ENCODE data around the gene SERPINB8.
"Not testable (repeated sequence)": the region's sequence is repeated elsewhere in the genome, so short reads cannot be mapped to it uniquely, and the experiment has no call there.

The SERPINB8 gene

GRCh38 chr18:63969942-63970808 lies at the start of gene SERPINB8:
Gene SERPINB8, plus strand, starts transcription at chr18:63970081. Its CDS starts 8,228 bp downstream, at chr18:63978309.
- peak; percentile 92 to 97 for DNase-seq

- DNase-seq: no peak
These were observed 47.8 kb upstream of the SERPINB8 start for GRCh38 chr18:63922049-63922448.

GRCh38 chr18:63924551-63924950 lies 45.3 kb upstream of the SERPINB8 start:
- DNase-seq: no peak

- DNase-seq: no peak
These were observed 41.5 kb upstream of the SERPINB8 start for GRCh38 chr18:63928331-63928730.

- DNase-seq: not testable (repeated sequence)
These were observed 40.5 kb upstream of the SERPINB8 start for GRCh38 chr18:63929369-63929768.

GRCh38 chr18:63930773-63931354 lies 39.0 kb upstream of the SERPINB8 start:
- DNase-seq: no peak

GRCh38 chr18:63936156-63936931 lies 33.5 kb upstream of the SERPINB8 start:
- DNase-seq: peak; percentile 85

GRCh38 chr18:63936932-63937393 lies 32.9 kb upstream of the SERPINB8 start:
- DNase-seq: no peak

GRCh38 chr18:63940008-63940407 lies 29.9 kb upstream of the SERPINB8 start:
- DNase-seq: no peak

GRCh38 chr18:63940543-63941050 lies 29.3 kb upstream of the SERPINB8 start:
- not testable (repeated sequence) for DNase-seq

GRCh38 chr18:63947051-63947790 lies 22.7 kb upstream of the SERPINB8 start:
- no peak for DNase-seq

- DNase-seq: peak; percentile 71 to 81
These were observed 20.7 kb upstream of the SERPINB8 start, which contains the start of gene HMSD for GRCh38 chr18:63949068-63949737. Gene HMSD, plus strand, starts transcription at chr18:63949301. Its CDS starts 4,155 bp downstream, at chr18:63953456.

- no peak for DNase-seq
These were observed 18.6 kb upstream of the SERPINB8 start for GRCh38 chr18:63951302-63951705.

- DNase-seq: no peak
These were observed 16.1 kb upstream of the SERPINB8 start for GRCh38 chr18:63953811-63954210.

GRCh38 chr18:63956755-63957154 lies 13.1 kb upstream of the SERPINB8 start:
- no peak for DNase-seq

- no peak for DNase-seq
These were observed 9.0 kb upstream of the SERPINB8 start for GRCh38 chr18:63960891-63961290.

GRCh38 chr18:63961435-63961980 lies 8.4 kb upstream of the SERPINB8 start:
- DNase-seq: no peak

- no peak for DNase-seq
These were observed 7.7 kb upstream of the SERPINB8 start for GRCh38 chr18:63962137-63962536.

GRCh38 chr18:63963615-63964256 lies 6.1 kb upstream of the SERPINB8 start:
- no peak for DNase-seq

GRCh38 chr18:63964908-63965307 lies 5.0 kb upstream of the SERPINB8 start:
- no peak for DNase-seq
